NCI-H1092 treated with DMSO at 0.1 percent for 48 hours (cell line): ENCODE measurements around the gene DROSHA.
"Not testable (repeated sequence)": the region's sequence is repeated elsewhere in the genome, so short reads cannot be mapped to it uniquely, and the experiment has no call there.

ENCODE experiments used
- DNase-seq: peaks from one replicate; lab custom pipeline; 2025; lab: John Stamatoyannopoulos, UW

The DROSHA gene

GRCh38 chr5:31378838-31379237, 153.1 kb downstream of the DROSHA start:
- DNase-seq, result no peak

- DNase-seq, result no peak
These were observed 153.8 kb downstream of the DROSHA start for GRCh38 chr5:31378136-31378535.

GRCh38 chr5:31377274-31377946, 154.5 kb downstream of the DROSHA start:
- no peak for DNase-seq

GRCh38 chr5:31375999-31376720, 155.7 kb downstream of the DROSHA start:
- DNase-seq, result no peak

- DNase-seq, result no peak
These were observed 159.8 kb downstream of the DROSHA start for GRCh38 chr5:31372124-31372523.

- DNase-seq, result no peak
These were observed 165.0 kb downstream of the DROSHA start for GRCh38 chr5:31366941-31367340.

GRCh38 chr5:31365776-31366175, 166.1 kb downstream of the DROSHA start:
- DNase-seq, result no peak

- DNase-seq, result no peak
These were observed 166.8 kb downstream of the DROSHA start for GRCh38 chr5:31364881-31365636.

- DNase-seq, result no peak
These were observed 168.8 kb downstream of the DROSHA start for GRCh38 chr5:31362931-31363568.

- DNase-seq, result no peak
These were observed 169.4 kb downstream of the DROSHA start for GRCh38 chr5:31362529-31362900.

- DNase-seq, result not testable (repeated sequence)
These were observed 170.0 kb downstream of the DROSHA start for GRCh38 chr5:31361704-31362528.

GRCh38 chr5:31361234-31361633, 170.7 kb downstream of the DROSHA start:
- no peak for DNase-seq

GRCh38 chr5:31359839-31360238, 172.1 kb downstream of the DROSHA start:
- DNase-seq, result no peak

- DNase-seq, result no peak
These were observed 174.9 kb downstream of the DROSHA start for GRCh38 chr5:31357038-31357437.

- no peak for DNase-seq
These were observed 176.6 kb downstream of the DROSHA start for GRCh38 chr5:31355337-31355736.
